GM19240 (cell line): ENCODE data around the gene HBE1.
"Not testable (repeated sequence)": the region's sequence is repeated elsewhere in the genome, so short reads cannot be mapped to it uniquely, and the experiment has no call there.

Source experiments
- DNase-seq: peaks from one replicate; pipeline ENCODE4 v3.0.0; 2011; ENCODE audit warnings: low spot score; ENCODE audit not compliant: insufficient read length

Gene HBE1

DNA sequence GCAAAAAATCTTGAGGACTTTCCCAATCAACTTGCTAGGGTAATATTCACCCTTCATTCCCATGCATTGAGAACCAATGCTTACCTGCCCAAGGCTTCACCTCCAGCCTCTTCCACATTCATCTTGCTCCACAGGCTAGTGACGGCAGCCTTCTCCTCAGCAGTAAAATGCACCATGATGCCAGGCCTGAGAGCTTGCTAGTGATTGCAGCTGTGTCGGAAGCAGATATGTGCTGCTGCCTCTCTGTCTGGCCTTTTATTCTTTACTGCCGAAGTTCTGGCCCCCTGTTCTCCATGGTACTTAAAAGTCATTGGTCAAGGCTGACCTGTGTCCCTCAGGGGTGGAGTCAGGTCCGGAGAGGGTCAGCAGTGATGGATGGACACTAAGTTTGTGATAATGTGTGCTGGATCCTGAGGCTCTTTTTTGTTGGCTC lies at the start of gene HBE1:
Gene HBE1, minus strand, starts transcription at position 231 of the 433 bp plus-strand sequence. Its CDS starts 55 bp downstream, at position 176.
- DNase-seq = no peak

DNA sequence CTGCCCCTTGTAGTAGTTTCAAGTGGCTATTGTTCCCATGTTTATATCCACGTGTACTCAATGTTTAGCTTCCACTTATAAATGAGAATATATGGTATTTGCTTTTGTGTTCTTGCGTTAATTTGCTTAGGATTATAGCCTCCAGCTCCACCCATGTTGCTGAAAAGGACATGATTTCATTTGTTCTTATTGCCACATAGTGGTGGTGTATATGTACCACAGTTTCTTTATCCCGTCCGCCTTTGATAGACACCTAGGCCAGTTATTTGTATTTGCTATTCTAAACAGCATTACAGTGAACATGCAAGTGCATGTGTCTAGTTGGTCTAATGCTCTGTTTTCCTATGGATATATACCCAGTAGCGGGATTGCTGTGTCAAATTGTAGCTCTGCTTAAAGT lies 47.5 kb upstream of the HBE1 start:
- DNase-seq = no peak

DNA sequence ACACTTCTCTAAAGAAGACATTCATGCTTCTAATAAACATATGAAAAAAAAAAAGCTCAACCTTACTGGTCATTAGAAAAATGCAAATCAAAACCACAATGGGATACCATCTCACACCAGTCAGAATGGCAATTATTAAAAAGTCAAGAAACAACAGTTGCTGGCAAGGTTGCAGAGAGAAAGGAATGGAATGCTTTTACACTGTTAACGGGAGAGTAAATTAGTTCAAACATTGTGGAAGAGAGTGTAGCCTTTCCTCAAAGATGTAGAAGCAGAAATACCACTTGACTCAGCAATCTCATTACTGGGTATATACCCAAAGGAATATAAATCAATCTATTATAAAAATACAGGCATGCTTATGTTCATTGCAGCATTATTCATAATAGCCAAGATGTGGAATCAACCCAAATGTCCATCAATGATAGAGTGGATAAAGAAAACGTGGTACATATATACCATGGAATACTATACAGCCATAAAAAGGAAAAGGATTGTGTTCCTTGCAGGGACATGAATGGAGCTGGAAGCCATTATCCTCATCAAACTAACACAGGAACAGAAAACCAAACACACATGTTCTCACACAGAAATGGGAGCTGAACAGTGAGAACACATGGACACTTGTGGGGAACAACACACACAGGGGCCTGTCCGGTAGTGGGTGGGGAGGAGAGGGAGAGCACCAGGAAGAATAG lies 43.7 kb upstream of the HBE1 start:
- DNase-seq = not testable (repeated sequence)

DNA sequence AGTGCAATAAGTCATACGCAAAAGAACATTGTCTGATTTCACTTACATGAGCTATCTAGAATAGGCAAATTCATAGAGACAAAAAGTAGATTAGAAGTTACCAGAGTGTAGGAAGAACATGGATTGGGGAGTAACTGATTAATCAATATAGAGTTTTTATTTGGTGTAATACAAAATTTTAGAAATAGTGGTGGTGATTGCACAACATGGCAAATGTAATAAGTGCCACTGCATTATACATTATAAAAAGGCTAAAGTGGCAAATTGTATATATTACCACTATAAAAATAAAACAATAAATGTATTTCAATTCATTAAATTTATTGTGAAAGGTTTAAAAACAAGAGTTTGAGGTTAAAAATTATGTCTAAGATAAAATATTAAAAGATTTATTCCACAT lies 40.7 kb upstream of the HBE1 start:
- no peak for DNase-seq

DNA sequence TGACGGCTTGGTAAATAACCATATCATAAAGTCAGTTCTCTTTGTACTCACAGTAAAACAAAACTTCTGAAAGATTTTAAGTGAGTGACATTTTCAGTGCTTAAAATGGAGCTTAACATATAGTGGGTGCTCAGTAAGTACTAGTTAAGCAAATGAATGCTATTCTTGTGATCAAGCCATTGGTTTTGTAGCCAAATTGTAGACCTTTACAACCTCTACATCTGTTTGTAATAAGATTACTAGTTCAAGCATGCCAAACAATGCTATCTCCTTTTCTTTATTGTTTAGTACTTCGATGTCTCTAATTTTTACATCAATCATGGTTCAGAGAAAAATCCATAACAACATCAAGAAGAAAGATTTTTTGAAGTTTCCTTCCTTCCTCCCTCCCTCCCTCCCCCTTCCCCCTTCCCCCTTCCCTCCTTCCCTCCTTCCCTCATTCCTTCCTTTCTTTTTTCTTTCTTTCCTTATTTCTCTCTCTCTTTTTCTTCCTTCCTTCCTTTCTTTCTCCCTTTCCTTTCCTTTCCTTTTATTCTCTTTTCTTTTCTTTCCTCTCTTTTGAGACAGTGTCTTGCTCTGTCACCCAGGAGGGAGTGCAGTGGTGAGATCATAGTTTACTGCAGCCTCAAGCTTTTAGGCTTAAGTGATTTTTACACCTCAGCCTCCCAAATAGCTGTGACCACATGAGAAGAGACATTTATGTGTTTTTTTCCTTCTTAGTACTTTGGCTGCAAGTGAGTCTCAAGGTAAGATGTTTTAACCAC lies 37.7 kb upstream of the HBE1 start:
- DNase-seq = no peak

DNA sequence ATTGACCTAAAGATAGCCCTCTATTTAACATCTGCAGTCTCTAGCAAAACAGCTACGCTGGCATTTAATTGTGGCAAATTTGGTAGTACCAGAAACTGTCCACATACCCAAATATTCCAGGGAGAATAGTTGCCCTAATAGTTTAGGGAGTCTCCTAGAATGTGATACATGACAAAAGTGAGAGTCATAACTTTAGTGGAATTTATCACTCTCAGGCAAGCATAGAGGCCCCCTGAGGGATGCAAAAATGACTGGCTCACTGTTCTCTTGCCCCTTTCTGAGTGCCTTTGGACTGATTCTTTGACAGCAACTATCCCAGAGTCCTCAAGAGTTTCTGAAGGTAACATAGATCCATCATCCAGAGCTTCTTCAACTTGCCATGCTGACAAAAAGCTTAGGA lies 34.3 kb upstream of the HBE1 start:
- no peak for DNase-seq

DNA sequence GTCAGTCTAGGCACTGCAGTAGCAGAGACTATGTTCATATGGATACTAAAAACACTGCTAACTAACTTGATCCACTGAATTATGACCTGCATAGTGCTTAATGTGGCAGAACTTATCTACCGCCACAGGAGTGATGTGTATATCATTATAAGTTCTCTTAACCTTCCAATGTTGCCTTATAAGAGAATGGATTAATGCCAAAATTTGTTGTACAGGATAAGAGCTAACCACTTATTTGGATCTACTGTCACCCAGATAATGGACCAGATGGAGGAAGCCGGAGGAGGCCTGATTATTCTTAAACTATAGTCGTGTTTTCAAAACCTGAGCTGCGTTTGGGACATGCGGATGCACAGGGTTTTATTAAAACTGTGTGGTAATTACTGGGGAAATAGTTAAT lies 33.9 kb upstream of the HBE1 start:
- no peak for DNase-seq

DNA sequence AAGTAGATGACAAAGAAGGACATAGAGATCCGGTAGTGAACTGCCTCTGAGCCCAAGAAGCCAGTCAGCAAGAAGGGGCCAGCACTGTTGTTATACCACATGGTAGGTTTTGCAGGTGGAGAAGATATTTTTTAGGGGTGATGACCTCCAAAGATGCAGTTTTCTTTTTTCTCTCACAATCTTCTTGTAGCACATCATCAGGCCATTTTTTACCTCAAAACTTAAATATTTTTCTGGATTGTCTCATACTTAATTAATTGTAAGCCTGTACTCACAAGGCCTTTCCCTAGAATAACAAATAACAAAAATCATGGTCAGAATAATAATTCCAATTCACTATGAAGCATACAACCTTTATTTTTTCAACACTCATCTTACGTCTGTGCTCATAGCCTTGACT lies 32.1 kb upstream of the HBE1 start, which contains the start of gene OR51B4:
Gene OR51B4, minus strand, starts transcription at position 101 of the 400 bp plus-strand sequence. Its CDS starts 0 bp downstream, at position 101.
- no peak for DNase-seq

DNA sequence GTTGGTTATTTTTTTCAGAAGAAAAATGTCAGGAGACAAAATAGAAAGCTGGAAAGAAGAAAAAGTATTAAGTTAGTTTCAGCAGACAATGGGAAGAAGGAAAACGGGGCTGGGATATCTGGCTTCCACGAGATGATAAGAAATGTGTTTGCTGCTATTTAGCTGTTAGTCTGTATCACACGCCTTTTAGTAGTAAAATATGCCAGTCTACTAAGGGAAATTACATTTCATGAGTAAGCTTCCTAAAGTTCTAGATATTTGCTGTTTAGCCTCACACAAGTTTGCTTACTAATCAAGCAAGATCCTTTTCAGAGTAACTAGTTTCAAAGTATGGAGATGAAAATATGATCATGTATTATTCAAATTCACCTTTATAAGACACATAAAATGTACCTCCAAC lies 30.5 kb upstream of the HBE1 start:
- no peak for DNase-seq

DNA sequence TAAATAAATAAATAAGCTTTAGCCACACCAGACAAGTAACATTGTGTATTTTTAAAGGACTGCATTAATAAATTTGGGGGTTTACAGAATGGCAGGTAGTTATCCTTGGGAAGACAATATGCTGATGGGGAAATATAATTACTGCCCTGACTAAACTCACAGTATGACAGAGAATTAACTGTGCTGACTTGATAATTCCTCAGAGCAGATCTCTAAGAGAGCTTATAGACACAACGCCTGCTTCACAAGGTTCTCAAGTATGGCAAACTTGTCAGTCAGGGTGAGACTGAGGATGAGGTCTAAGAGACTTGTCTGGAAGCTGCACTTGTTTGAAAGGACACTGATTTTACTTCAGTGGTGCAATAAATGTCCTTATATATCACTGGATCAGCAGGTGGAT lies 28.7 kb upstream of the HBE1 start:
- DNase-seq = no peak

DNA sequence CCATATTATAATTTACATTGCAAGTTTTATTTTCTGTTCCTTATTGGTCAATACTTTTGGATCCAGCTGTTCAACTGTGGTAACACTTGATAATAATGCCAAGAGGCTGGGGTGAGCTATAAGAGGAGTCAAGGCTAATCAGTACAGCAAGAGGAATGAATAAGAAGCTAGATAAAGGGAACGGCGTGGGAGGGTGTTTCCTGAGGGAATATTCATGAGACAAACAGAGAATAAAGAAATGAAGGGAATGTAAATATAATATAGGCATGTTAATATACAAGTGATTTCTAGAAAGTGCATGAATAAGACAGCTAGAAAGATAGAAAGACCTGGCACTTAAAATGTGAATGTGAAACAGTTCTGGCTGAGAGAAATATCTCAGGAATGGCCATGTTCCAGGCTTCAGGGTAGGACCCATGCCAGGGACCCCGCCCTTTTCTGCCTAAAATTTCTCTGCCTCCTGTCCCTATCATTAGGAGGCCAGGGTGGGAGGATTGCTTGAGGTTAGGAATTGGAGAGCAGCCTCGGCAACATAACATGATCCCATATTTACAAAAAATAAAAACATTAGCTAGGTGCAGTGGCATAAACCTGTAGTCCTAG lies 28.1 kb upstream of the HBE1 start:
- no peak for DNase-seq

DNA sequence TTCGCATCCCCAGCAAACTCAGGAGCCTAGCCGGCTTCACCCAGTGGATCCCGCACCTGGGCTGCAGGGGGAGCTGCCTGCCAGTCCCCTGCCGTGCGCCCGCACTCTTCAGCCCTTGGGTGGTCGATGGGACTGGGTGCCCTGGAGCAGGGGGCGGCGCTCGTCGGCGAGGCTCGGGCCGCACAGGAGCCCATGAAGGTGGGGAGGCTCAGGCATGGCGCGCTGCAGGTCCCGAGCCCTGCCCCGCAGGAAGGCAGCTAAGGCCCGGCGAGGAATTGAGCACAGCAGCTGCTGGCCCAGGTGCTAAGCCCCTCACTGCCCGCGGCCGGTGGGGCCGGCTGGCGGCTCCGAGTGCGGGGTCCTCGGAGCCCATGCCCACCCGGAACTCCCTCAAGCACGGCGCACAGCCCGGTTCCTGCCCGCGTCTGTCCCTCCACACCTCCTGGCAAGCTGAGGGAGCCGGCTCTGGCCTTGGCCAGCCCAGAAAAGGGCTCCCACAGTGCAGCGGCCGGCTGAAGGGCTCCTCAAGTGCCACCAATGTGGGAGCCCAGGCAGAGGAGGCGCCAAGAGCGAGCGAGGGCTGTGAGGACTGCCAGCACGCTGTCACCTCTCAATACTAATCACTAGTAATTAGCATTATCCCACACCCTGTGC lies 24.7 kb upstream of the HBE1 start:
- not testable (repeated sequence) for DNase-seq

DNA sequence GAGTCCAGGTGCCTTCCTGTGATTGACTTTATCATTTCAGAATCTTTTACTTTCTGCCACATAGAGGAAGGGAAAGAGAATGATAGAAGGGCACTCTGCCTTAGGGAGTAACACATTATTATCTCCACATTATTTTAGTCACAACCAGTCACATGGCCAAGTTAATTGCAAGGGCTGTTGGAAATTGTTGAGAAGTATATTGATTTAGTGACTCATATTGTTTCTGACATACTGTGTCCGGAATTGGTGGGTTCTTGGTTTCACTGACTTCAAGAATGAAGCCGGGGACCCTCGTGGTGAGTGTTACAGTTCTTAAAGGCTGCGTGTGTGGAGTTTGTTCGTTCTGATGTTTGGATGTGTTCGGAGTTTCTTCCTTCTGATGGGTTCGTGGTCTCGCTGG lies 23.3 kb upstream of the HBE1 start:
- no peak for DNase-seq

DNA sequence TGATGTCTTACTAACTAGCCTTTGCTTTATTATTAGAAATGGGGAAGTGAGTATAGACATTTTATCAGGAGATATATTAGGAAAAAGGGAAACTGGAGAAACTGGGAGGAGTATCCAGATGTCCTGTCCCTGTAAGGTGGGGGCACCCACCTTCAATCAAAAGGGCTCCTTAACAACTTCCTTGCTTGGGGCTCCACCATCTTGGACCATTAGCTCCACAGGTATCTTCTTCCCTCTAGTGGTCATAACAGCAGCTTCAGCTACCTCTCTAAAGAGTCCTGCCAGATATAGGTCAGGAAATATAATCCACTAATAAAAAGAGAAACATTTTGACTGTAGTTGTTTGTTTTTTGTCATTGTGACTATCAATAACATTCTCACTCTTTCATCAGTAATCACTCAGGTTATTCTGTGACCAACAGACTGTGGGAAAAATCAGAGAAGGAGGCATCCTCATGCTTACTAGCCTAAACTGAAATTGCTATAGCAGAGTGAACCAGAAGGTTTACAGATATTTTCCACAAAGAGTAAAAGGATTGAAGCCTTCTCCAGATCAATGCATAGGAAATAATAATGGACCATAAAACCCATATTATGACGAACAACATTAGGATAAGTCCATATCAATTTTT lies 21.6 kb upstream of the HBE1 start:
- DNase-seq = peak; percentile 20

DNA sequence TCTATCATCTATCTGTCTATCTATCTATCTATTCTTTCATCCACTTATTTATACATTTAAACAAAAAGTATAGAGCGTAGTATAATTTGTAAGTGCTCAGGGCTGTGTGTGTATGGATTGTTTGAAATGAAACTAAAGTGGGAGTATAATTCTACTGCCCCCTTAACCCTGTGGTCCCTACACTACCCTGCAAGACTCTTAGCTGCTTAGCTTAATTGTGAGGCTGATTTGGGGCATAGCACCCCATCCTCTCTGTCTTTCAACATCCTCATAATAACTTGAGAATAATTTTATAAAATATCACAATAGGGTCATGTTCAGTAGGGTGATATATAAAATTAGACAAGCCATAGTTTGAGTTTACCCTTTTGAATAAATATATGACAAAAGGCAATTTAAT lies 20.4 kb upstream of the HBE1 start:
- no peak for DNase-seq

DNA sequence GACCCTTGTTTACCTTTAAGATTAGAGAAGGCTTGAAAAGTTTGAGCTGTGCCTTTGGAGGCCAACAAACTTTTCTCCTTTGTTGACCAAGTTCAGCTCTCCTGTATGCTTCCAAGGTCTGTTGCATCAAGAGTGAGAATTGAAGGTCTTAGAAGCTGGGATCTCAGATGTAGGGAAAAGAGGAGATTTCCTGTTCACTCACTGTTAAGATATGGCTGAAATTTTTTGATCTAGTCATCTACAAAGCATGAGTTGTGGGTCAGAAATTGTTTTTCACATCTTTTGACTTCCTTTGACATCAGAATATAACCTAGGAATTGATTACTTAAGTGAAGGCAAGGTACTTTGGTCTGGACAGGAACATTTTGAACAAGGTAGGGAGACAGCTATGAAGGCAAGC lies 20.0 kb upstream of the HBE1 start:
- no peak for DNase-seq

DNA sequence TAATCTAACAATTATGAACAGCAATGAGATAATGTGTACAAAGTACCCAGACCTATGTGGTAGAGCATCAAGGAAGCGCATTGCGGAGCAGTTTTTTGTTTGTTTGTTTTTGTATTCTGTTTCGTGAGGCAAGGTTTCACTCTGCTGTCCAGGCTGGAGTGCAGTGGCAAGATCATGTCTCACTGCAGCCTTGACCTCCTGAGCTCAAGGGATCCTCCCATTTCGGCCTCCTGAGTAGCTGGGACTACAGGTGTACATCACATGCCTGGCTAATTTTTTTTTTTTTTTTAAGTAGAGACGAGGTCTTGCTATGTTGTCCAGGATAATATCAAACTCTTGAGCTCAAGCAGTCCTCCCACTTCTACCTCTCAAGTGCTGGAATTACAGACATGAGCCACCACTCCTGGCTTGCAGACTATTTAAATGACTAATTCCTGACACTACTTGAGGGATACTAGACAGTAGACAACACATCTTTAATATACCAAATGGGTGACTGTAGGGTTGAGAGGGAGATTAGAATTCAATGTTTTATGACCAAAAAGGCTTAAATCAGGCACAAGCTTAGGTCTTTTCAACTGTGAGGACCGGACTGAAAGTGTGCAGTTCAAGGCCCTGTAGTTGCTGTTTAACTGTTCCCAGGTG lies 19.3 kb upstream of the HBE1 start:
- DNase-seq = no peak

DNA sequence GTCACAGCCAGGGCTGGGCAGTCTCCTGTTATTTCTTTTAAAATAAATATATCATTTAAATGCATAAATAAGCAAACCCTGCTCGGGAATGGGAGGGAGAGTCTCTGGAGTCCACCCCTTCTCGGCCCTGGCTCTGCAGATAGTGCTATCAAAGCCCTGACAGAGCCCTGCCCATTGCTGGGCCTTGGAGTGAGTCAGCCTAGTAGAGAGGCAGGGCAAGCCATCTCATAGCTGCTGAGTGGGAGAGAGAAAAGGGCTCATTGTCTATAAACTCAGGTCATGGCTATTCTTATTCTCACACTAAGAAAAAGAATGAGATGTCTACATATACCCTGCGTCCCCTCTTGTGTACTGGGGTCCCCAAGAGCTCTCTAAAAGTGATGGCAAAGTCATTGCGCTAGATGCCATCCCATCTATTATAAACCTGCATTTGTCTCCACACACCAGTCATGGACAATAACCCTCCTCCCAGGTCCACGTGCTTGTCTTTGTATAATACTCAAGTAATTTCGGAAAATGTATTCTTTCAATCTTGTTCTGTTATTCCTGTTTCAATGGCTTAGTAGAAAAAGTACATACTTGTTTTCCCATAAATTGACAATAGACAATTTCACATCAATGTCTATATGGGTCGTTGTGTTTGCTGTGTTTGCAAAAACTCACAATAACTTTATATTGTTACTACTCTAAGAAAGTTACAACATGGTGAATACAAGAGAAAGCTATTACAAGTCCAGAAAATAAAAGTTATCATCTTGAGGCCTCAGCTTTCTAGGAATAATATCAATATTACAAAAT lies 18.6 kb upstream of the HBE1 start:
- no peak for DNase-seq

DNA sequence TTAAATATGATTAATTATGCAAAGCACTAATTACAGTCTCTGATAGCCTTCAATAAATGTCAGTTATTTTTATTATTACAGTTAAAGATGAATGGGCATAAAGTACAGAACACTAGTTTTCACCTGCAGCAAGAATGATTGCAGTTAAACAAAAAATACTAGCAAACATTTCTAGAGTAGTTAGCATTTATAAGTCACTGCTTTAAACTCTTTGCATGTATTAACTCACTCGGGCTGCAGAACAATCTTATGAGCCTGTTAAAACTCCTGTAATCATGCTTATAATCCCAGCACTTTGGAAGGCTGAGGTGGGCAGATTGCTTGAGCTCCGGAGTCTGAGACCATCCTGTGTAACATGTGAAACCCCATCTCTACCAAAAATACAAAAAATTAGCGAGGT lies 17.2 kb upstream of the HBE1 start:
- DNase-seq = no peak

DNA sequence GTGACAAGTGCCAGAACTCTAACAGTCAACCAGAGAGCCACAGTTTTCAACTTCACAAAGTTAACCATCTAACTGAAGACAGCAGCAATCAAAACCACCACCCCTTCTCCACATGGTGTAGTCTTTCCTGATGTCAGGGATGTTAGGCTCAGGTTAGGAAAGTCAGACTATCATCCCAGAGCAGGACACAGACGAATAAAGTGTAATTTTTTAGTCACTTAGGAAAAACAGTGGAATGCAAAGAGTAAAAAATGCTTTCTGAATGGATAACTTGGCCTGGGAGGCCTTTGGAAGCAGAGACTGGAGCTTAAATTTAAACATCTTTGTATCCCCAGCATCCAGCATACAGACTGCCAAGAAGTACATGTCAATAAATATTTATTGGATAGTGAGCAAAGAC lies 16.6 kb upstream of the HBE1 start:
- DNase-seq = no peak
